Muscle of leg (tissue), 11 donors: ENCODE data around the gene SDHAF2. TPM values are rescaled to one million over a fixed set of nuclear protein-coding genes. Genes with fewer than 3 reads are reported as not detected.
A peak's percentile ranks its signal among the peaks of the same experiment; 100 is the strongest.
"Not testable (repeated sequence)": the region's sequence is repeated elsewhere in the genome, so short reads cannot be mapped to it uniquely, and the experiment has no call there.

Experiments
- DNase-seq: peaks from one replicate; pipeline ENCODE4 v3.0.0; 2013
- H3K27ac ChIP-seq: one replicate; pipeline ENCODE4 v1.5.1; 2013; ENCODE audit warnings: mild to moderate bottlenecking, low read length, control low read depth
- H3K27me3 ChIP-seq: one replicate; pipeline ENCODE4 v1.6.1; 2013; ENCODE audit warnings: low read length; ENCODE audit not compliant: control insufficient read depth, insufficient read depth
- H3K36me3 ChIP-seq: one replicate; pipeline ENCODE4 v1.6.1; 2013; ENCODE audit warnings: low read length; ENCODE audit not compliant: control insufficient read depth, insufficient read depth
- H3K4me1 ChIP-seq: one replicate; pipeline ENCODE4 v1.6.1; 2013; ENCODE audit warnings: low read length; ENCODE audit not compliant: control insufficient read depth, insufficient read depth
- H3K4me3 ChIP-seq: one replicate; pipeline ENCODE4 v1.5.1; 2013; ENCODE audit warnings: low read length, control low read depth
- H3K9me3 ChIP-seq: replicated peaks from 2 replicates; pipeline ENCODE4 v1.6.1; 2013; ENCODE audit warnings: low read depth, low read length; ENCODE audit not compliant: control insufficient read depth
- WGBS: methylation state at CpG from one replicate; pipeline ENCODE4 v1.1.5; 2013; ENCODE audit warnings: missing lambda C conversion rate; ENCODE audit not compliant: insufficient coverage; 5-methylcytosine and 5-hydroxymethylcytosine counted together
- polyA plus RNA-seq, 8 donors: library from polyadenylated mRNA; unstranded; fragments of 120-200 nt; gene quantifications; one replicate each; pipeline versions ENCODE4 v1.2.1 to v1.2.3, GENCODE V29; 2013; ENCODE audit warnings: inconsistent platforms in 1 of 8, low replicate concordance in 1 of 8; ENCODE audit not compliant: insufficient read length in 8 of 8, insufficient read depth in 1 of 8
- total RNA-seq: library from RNA; stranded (reverse); fragments of 120-200 nt; gene quantifications from one replicate; pipeline ENCODE4 v1.2.4, GENCODE V29; 2013

Gene SDHAF2
- total and polyA plus RNA-seq, 9 donors: 25.2 to 40.2 (median 34.9) TPM

DNA sequence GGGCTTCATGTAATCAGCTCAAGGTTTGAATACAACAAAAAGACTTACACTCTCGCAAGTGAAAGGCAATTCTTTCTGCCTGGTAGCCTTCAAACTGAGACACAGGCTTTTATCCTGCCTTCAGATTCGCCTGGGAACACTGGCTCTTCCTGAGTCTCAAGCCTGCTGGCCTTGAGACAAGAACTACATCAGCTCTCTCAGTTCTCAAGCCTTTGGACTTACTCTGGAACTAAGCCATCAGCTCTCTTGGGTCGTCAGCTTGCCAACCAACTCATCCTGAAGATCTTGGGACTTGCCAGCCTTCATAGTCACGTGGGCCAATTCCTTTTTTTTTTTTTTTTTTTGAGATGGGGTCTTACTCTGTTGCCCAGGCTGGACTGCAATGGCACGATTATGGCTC lies 42.9 kb downstream of the SDHAF2 start:
- Histone ChIP-seq H3K9me3 (peaks cover 2% of the 10 kb centered on the region), H3K27me3 (peaks cover 1% of the 10 kb centered on the region), H3K36me3 (peaks cover 20% of the 10 kb centered on the region), H3K27ac (peak overlapping the region; percentile 78), H3K4me3 (no peak overlapping the region), H3K4me1 (peaks cover 27% of the 10 kb centered on the region)
- DNase-seq: peak; percentile 89
- 21% methylated on average over 3 of the region's 5 CpGs for WGBS

DNA sequence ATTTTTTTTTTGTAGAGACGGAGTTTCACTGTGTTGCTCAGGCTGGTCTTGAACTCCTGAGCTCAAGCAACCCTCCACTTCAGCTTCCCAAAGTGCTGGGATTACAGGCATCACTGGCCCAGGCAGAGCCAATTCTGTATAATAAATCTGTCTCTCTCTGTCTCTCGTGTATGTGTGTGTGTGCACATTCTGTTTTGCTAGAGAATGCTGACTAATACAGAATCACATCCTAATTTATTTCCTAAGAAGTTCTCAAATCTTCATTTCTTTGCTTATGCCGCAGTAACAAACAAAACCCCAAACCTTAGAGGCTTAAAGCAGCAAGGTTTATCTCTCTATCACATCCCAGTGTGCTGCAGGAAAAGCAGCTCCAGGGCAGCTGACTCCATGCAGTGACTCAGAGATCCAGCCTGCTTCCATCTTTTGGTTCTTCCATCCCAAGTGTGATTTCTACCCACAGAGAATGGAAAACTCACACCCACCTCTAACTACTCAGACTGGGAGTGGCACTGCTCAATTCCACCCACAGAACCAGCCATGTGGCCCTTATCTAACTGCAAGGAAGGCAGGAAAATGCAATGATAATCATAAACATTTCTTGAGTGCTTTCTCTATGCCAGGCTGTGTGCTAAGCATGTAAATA lies 43.6 kb downstream of the SDHAF2 start:
- peaks cover 29% of the 10 kb centered on the region for H3K4me1 ChIP-seq
- no peak overlapping the region for H3K4me3 ChIP-seq
- peaks cover 20% of the 10 kb centered on the region for H3K36me3 ChIP-seq
- H3K27ac ChIP-seq: no peak overlapping the region
- peaks cover 5% of the 10 kb centered on the region for H3K27me3 ChIP-seq
- 90% methylated on average over 2 of the region's 3 CpGs for WGBS
- H3K9me3 ChIP-seq: peaks cover 2% of the 10 kb centered on the region
- no peak for DNase-seq

DNA sequence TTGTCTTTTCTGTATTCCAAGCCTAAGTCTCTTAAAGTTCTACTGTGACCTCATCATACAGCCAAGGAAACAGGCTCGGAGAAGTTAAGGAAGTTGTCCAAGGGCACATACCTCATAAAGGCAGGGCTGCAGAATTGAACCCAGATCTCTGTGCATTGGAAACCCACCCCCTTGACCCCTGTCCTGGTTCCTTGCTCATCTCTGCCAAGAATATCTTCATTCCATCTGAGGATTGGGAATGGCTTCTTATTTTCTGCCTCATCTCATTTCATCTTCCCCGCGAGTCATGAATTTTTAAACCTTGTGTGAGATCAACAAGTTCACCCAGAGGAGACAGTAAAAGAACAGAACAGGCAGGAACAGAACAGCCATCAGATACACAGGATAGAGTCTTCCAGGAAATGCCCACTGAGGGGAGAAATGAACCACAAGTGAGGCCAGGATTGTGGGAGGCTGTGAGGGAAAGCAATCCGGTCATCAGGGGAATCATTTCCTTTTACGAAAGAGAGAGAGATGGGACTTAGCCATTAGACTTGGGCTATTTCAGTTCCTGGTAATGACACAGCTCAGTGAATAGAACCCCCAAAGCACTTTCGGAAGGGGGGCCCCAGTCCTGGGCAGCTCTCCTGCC lies 44.2 kb downstream of the SDHAF2 start:
- 35% methylated on average over 4 of the region's 6 CpGs for WGBS
- peaks cover 20% of the 10 kb centered on the region for H3K36me3 ChIP-seq
- H3K27me3 ChIP-seq: peaks cover 5% of the 10 kb centered on the region
- peaks cover 29% of the 10 kb centered on the region for H3K4me1 ChIP-seq
- no peak overlapping the region for H3K4me3 ChIP-seq
- peaks cover 2% of the 10 kb centered on the region for H3K9me3 ChIP-seq
- H3K27ac ChIP-seq: no peak overlapping the region
- DNase-seq: peak; percentile 57

DNA sequence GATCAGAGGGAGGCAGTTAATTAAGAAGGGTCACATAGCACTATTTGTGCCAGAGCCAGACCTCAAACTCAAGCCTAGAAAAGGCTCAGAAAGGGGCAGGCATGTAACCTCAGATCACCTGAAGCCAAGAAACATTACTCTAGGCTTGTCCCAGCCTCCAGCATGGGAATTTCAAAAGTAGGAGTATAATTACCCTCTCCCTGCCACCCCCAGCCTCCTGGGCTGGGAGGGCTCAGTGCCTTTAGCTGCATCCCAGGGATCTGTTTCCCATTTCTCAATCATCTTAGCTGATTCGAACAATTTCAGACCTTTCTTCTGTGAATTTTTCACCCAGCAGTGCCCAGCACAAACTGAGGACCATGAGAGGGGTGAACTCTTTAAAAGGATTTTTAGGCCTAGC lies 45.5 kb downstream of the SDHAF2 start:
- no CpG with 5 or more reads among the region's 1 CpG for WGBS
- peaks cover 17% of the 10 kb centered on the region for H3K36me3 ChIP-seq
- DNase-seq: no peak
- H3K4me1 ChIP-seq: peaks cover 29% of the 10 kb centered on the region
- H3K4me3 ChIP-seq: no peak overlapping the region
- peaks cover 2% of the 10 kb centered on the region for H3K9me3 ChIP-seq
- H3K27me3 ChIP-seq: peaks cover 7% of the 10 kb centered on the region
- H3K27ac ChIP-seq: no peak overlapping the region

DNA sequence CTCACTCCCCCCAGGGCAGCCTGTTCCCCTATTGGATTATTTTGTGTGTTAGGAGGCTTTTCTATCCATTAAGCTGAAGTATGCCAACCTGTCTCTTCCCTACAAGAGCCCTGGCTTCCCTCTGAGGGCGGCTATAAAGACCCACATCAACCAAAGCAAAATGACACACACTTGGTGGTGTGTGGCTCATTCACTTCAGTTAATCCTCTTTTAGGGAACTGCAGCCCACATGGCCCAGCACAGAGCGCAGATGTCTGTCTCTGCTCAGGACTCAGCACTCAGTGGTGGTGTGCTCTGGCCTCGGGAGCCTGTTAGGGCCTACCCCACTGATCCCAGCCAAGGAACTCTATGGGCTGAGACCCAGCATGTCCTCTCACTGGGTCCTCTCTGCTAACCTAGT lies 46.4 kb downstream of the SDHAF2 start:
- WGBS: 75% methylated on average over 2 of the region's 3 CpGs
- peaks cover 11% of the 10 kb centered on the region for H3K36me3 ChIP-seq
- H3K4me3 ChIP-seq: no peak overlapping the region
- H3K4me1 ChIP-seq: peaks cover 35% of the 10 kb centered on the region
- peaks cover 7% of the 10 kb centered on the region for H3K27me3 ChIP-seq
- no peak for DNase-seq
- H3K27ac ChIP-seq: no peak overlapping the region
- H3K9me3 ChIP-seq: peaks cover 2% of the 10 kb centered on the region

DNA sequence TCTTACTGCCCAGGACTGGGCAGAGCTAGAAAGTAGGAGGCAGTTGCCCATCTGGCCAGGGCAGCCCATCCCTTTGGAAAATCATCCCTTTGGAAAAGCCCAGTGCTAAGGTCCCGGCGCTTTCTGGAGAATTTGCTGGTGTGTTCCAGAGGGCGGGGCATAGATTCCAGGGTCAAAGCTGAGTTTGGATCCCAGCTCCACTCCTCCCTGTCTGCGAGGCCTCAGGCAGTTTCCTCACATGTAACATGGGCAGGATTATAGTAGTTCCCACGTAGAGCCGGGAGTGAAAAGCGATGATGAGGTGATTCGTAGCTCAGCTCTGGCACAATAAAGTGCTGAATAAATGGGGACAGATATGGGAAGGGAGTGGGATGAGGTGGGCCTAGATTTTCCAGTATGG lies 47.2 kb downstream of the SDHAF2 start:
- WGBS: 50% methylated on average over 7 of the region's 8 CpGs
- DNase-seq: no peak
- peaks cover 10% of the 10 kb centered on the region for H3K27me3 ChIP-seq
- H3K4me1 ChIP-seq: peaks cover 37% of the 10 kb centered on the region
- H3K4me3 ChIP-seq: no peak overlapping the region
- H3K36me3 ChIP-seq: peaks cover 11% of the 10 kb centered on the region
- H3K9me3 ChIP-seq: peaks cover 2% of the 10 kb centered on the region
- no peak overlapping the region for H3K27ac ChIP-seq

DNA sequence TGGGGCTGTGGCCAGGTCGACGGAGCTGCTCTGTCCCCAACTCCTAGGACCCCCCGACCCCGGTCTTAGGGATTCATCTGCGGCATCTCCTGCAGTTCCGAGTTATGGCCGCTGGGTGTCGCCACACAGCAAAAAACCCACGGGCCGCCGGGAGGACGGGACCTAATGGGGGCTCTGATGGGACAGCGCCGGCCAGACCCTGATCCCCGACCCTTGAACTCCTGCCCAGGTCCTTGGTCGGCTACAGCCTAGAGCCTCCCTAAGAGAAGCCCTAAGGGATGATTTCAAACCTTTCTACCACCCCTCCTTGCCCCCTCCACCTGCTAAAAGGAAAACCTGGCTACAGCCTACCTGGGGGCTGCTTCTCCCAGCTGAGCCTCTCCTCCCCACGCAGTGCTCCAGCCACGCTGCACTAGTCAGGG lies 47.8 kb downstream of the SDHAF2 start:
- H3K9me3 ChIP-seq: peaks cover 2% of the 10 kb centered on the region
- 4% methylated on average over 16 of the region's 18 CpGs for WGBS
- peaks cover 11% of the 10 kb centered on the region for H3K36me3 ChIP-seq
- no peak overlapping the region for H3K4me3 ChIP-seq
- peaks cover 39% of the 10 kb centered on the region for H3K4me1 ChIP-seq
- no peak overlapping the region for H3K27ac ChIP-seq
- peaks cover 13% of the 10 kb centered on the region for H3K27me3 ChIP-seq
- peak; percentile 44 for DNase-seq

DNA sequence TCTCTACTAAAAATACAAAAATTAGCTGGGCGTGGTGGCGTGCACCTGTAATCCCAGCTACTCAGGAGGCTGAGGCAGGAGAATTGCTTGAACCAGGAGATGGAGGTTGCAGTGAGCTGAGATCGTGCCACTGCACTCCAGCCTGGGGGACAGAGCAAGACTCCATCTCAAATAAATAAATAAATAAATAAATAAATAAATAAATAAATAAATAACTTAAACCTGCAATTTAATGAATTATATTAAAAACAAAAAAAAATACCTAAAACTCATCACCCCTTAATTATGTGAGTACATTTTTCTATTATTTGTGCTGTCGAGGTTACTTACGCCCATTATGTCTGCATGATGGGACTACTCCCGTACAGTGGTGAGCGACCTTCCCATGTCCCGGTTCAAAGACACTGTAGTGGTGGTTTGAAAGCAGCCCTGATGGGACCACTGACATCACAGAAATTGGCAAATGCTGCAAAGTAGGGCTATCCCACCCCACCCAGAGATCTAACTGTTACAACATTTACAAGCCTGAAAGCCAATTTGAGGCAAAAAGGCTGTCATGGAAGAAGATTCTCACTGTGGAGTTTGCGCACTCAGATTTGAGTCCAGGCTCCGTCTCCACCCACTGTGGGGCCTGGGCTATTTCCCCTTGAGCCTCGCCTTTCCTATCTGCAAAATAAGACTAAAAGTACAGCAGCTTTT lies 49.6 kb downstream of the SDHAF2 start:
- peak; percentile 52 for DNase-seq
- not testable (repeated sequence) for H3K4me3 ChIP-seq, H3K36me3 ChIP-seq, H3K9me3 ChIP-seq, H3K27ac ChIP-seq
- 51% methylated on average over 3 of the region's 11 CpGs for WGBS
- peaks cover 36% of the 10 kb centered on the region for H3K4me1 ChIP-seq
- peaks cover 13% of the 10 kb centered on the region for H3K27me3 ChIP-seq

DNA sequence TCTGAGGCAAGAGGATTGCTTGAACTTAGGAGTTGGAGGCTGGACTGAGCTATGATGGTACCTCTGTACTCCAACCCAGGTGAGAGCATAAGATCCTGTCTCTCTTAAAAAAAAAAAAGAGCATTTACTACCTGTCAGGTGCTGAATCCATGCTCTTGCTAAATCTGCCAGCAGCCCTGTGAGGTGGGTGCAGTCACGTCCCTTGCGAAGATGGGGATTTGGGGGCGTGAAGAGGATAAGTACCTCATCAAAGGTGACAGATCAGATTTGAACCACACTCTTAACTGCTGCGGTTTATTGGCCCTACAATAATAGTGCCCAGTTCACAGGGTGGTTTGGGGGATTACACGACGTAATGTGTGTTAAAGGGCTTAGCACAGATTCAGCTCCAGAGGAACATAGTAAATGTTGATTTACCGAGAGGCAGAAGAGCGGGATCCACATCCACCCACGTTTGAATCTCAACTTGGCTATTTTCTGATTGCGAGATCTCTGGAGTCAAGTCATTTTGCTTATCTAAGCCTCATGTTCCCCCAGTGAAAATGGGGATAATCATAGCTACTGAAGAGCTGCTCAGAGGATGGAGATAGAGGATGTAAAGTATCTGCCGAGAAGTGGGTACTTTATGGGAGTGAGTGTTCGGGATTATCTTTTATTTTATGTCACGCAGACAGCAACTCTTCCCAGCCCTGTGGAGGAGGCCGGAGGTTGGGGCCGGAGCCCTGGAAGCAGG lies 50.5 kb downstream of the SDHAF2 start:
- WGBS: 59% methylated on average over 6 of the region's 15 CpGs
- H3K4me3 ChIP-seq: no peak overlapping the region
- no peak overlapping the region for H3K27ac ChIP-seq
- H3K4me1 ChIP-seq: peaks cover 30% of the 10 kb centered on the region
- peaks cover 13% of the 10 kb centered on the region for H3K27me3 ChIP-seq
- H3K36me3 ChIP-seq: no peaks in the 10 kb centered on the region
- no peak for DNase-seq
- no peaks in the 10 kb centered on the region for H3K9me3 ChIP-seq

DNA sequence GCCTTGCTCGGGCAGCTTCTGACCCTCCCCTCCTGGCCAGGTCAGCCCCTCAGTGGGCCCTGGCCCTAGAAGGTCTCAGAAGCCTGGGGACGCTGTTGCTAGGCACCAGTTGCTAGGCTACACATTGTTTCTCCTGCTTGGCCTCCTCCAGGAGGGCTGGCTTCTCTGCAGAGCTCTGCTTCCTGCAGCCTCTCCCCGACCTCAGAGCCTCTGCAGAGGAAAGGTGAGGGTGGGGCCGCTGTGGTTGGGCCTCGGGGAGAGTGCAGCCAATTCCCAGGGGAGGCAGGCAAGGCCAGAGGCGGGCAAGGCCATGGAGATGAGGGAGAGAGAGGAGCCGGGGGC lies 51.0 kb downstream of the SDHAF2 start:
- WGBS: 8% methylated on average over 5 of the region's 7 CpGs
- Histone ChIP-seq H3K36me3 (no peaks in the 10 kb centered on the region), H3K4me1 (peaks cover 30% of the 10 kb centered on the region), H3K4me3 (no peak overlapping the region), H3K9me3 (no peaks in the 10 kb centered on the region), H3K27ac (no peak overlapping the region), H3K27me3 (peaks cover 13% of the 10 kb centered on the region)
- DNase-seq: peak; percentile 76
